ENCODE data around the gene VWA5B2. TPM values are rescaled to one million over a fixed set of nuclear protein-coding genes. Genes with fewer than 3 reads are reported as not detected.

The VWA5B2 gene
- total and polyA plus RNA-seq, 2 experiments from 2014 or later = 0.66 TPM; not detected in 1

GRCh38 chr3:184209146-184209923 is 20.1 kb upstream of the VWA5B2 start (continued):
- TF ChIP-seq POLR2AphosphoS5 (IDR thresholded peaks at IDR 0.05; ENCODE audit: low read depth) = no peak
- no peak for TF ChIP-seq CREB1 (CRISPR knock-in tag; IDR thresholded peaks at IDR 0.05; ENCODE audit: low read depth)
- no peak for TF ChIP-seq STAT1 (IDR thresholded peaks at IDR 0.05; ENCODE audit: unreplicated experiment)
- no peak for TF ChIP-seq ZNF114 (CRISPR knock-in tag; IDR thresholded peaks at IDR 0.05)
- TF ChIP-seq EZH2phosphoT487 (IDR thresholded peaks at IDR 0.05; ENCODE audit: unreplicated experiment) = no peak
- no peak for TF ChIP-seq REST (IDR thresholded peaks at IDR 0.05; ENCODE audit: unreplicated experiment)

DNA sequence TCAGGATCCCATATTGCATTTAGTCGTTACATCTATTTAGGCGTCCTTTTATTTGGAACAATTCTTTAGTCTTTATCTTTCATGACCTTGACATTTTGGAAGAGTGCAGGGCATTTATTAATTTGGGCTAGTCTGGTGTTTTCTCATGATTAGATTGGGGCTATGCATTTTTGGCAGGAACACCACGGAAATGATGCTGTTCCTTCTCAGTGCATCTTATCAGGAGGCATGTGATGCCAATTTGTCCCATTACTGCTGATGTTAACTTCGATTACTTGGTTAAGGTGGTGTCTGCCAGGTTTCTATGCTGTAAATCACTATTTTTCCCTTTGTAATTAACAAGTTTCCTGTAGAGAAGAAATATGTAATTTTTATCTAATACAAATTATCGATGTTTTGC is 18.1 kb upstream of the VWA5B2 start:
- Mint-ChIP-seq H3K9me3 (no peaks in the 10 kb centered on the region), H3K27ac (no peak overlapping the region), H3K4me1 (no peaks in the 10 kb centered on the region), H3K36me3 (ENCODE audit: low read depth) (no peaks in the 10 kb centered on the region), H3K4me3 (no peak overlapping the region), H3K27me3 (ENCODE audit: insufficient read depth, low read depth, poor library complexity) (peaks cover 6% of the 10 kb centered on the region)
- no peaks in the 10 kb centered on the region for H3K36me3 ChIP-seq (ENCODE audit: insufficient read depth)
- no peaks in the 10 kb centered on the region for H3K4me1 ChIP-seq (ENCODE audit: insufficient read depth)
- H4K20me1 ChIP-seq (replicated peaks; ENCODE audit: insufficient read depth) = 0 out of 2 replicates have a peak, but pooled peaks cover 5% of the 10 kb centered on the region
- no peak overlapping the region for H3K4me3 ChIP-seq
- H3K4me2 ChIP-seq = no peak overlapping the region
- no peak overlapping the region for H3K27ac ChIP-seq (ENCODE audit: low read depth)
- ATAC-seq = no peak
- H3K27me3 ChIP-seq (ENCODE audit: insufficient read depth) = no peaks in the 10 kb centered on the region
- H2AFZ ChIP-seq = no peak overlapping the region
- H3F3A ChIP-seq (replicated peaks; ENCODE audit: low read depth) = no peaks in the 10 kb centered on the region
- DNase-seq (ENCODE audit: low spot score) = no peak
- H3K79me2 ChIP-seq (replicated peaks; ENCODE audit: insufficient read depth) = no peaks in the 10 kb centered on the region
- H3K9me2 ChIP-seq (ENCODE audit: insufficient read depth) = no peaks in the 10 kb centered on the region
- TF ChIP-seq ZNF114 (CRISPR knock-in tag; IDR thresholded peaks at IDR 0.05) (no peak), NANOG (IDR thresholded peaks at IDR 0.05; ENCODE audit: borderline replicate concordance) (no peak), CREB1 (CRISPR knock-in tag; IDR thresholded peaks at IDR 0.05; ENCODE audit: low read depth) (no peak), EZH2phosphoT487 (IDR thresholded peaks at IDR 0.05; ENCODE audit: unreplicated experiment) (no peak), REST (IDR thresholded peaks at IDR 0.05; ENCODE audit: unreplicated experiment) (no peak), POLR2AphosphoS5 (IDR thresholded peaks at IDR 0.05; ENCODE audit: low read depth) (no peak), ZNF331 (CRISPR knock-in tag; IDR thresholded peaks at IDR 0.05; ENCODE audit: low read depth) (no peak), STAT1 (IDR thresholded peaks at IDR 0.05; ENCODE audit: unreplicated experiment) (no peak), JUNB (IDR thresholded peaks at IDR 0.05; ENCODE audit: unreplicated experiment) (no peak), CTCF (conservative IDR thresholded peaks at IDR 0.05; ENCODE audit: low read depth in 2 of 2) (no peak), EZH2 (IDR thresholded peaks at IDR 0.05; ENCODE audit: low read depth, unreplicated experiment) (no peak)
- TF ChIP-seq, protein P1, sequence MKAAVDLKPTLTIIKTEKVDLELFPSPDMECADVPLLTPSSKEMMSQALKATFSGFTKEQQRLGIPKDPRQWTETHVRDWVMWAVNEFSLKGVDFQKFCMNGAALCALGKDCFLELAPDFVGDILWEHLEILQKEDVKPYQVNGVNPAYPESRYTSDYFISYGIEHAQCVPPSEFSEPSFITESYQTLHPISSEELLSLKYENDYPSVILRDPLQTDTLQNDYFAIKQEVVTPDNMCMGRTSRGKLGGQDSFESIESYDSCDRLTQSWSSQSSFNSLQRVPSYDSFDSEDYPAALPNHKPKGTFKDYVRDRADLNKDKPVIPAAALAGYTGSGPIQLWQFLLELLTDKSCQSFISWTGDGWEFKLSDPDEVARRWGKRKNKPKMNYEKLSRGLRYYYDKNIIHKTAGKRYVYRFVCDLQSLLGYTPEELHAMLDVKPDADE (IDR thresholded peaks at IDR 0.05) = no peak
